Medulla oblongata (tissue), 1 donor: ENCODE measurements around the gene TMEM243.
A peak's percentile ranks its signal among the peaks of the same experiment; 100 is the strongest.
"Not testable (repeated sequence)": the region's sequence is repeated elsewhere in the genome, so short reads cannot be mapped to it uniquely, and the experiment has no call there.

ENCODE experiments used
- DNase-seq: peaks from one replicate; pipeline ENCODE4 v3.0.0-alpha.2; 2015; ENCODE audit errors: extremely low spot score

The TMEM243 gene

GRCh38 chr7:87212498-87212897, 7.0 kb downstream of the TMEM243 start:
- no peak for DNase-seq

- no peak for DNase-seq
Measured at GRCh38 chr7:87210506-87210905, 9.0 kb downstream of the TMEM243 start.

GRCh38 chr7:87209295-87209924, 10.1 kb downstream of the TMEM243 start:
- no peak for DNase-seq

- no peak for DNase-seq
Measured at GRCh38 chr7:87206361-87206760, 13.2 kb downstream of the TMEM243 start.

GRCh38 chr7:87205701-87206100, 13.8 kb downstream of the TMEM243 start:
- not testable (repeated sequence) for DNase-seq

- no peak for DNase-seq
Measured at GRCh38 chr7:87204933-87205332, 14.6 kb downstream of the TMEM243 start.

- DNase-seq = not testable (repeated sequence)
Measured at GRCh38 chr7:87203929-87204328, 15.6 kb downstream of the TMEM243 start.

GRCh38 chr7:87202705-87203104, 16.8 kb downstream of the TMEM243 start:
- DNase-seq = no peak

DNA sequence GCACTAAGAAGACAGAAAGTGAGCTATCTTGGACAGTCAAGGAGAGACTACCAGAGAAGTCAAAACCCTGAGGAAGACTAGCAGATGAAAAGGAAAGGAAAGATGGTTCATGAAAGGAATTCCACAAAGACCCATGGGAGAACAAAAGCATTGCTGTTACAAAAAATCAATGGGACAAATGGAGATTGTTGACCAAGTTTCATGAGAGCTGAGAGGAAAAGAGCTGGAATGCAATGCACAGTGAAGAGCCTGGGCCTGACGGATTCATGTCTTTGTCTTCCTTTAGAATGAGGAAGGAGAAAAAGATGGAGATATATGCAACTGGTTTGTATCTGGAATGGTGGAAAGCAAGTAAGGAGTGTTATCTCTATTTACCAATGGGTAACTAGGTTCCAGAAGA, 17.3 kb downstream of the TMEM243 start:
- peak; percentile 29 for DNase-seq

DNA sequence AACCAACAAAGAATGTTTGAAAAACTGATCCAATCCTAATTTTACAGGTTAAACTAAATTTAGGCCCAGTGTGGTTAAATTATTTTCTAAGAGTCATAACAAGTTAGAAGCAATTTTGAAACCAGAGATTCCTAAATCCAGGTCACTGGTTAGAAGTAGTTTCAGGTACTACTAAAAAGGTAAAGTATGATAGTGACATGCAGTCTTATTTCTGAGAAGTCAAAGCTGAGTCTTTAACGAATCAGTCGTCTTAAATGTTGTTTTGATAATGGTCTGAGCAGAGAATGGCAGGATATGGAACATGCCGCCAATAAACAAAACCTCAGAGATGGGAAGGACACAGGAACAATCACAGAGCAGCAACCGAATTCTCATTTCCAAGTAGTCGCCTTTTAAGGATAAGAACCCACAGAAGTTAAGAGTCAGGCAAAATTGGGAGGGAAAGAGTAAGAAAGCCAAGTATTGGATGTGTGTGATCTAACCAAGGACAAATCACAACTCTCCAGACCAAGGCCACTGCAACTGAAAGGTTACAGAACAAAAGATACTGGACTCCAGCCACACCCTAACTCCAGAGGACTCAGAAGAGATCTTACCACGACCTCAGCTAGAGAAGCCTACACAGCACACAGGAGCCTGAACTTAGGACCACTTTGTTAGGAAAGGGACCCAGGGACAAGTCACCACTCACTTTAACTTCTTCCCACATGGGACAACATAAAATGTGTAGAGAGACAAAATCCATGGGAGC, 19.7 kb downstream of the TMEM243 start:
- no peak for DNase-seq

- no peak for DNase-seq
Measured at GRCh38 chr7:87199241-87199640, 20.3 kb downstream of the TMEM243 start.

DNA sequence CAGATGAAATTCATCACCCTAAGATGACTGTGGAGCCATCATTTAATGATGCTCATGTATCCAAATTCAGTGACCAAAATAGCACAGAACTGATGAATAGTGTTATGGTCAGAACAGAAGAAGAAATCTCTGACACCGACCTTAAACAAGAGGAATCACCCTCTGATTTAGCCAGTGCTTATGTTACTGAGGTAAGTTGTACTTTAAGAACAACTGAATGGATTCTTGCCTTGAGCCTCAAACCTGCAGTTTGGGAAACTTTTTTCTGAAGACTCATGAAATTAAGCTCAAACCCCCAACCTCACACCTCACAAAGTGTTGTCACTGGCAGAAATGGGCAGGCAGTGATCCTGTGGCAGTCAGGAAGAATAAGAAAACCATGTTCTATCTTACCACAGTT, 25.6 kb downstream of the TMEM243 start:
- no peak for DNase-seq

GRCh38 chr7:87192784-87193487, 26.6 kb downstream of the TMEM243 start:
- no peak for DNase-seq

DNA sequence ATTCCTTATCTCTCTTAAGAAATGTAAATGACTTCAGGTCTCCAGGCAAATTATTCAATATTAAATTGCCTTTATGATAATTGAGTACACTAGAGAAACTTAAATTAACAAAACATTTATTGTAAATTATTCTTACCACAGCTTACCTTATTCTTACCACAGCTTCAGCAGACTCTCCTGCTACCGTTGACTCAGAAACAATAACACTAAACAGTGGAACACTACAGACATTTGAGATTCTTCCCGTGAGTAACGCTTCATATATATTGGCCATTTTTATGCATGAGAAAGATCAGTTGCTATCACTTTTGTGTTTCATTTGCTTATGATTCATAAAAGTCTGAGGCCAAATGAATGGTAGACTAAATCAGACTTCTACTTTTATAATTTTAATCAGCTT, 28.7 kb downstream of the TMEM243 start:
- DNase-seq = no peak

- DNase-seq = no peak
Measured at GRCh38 chr7:87188930-87189329, 30.6 kb downstream of the TMEM243 start.

GRCh38 chr7:87187120-87187519, 32.4 kb downstream of the TMEM243 start:
- no peak for DNase-seq

DNA sequence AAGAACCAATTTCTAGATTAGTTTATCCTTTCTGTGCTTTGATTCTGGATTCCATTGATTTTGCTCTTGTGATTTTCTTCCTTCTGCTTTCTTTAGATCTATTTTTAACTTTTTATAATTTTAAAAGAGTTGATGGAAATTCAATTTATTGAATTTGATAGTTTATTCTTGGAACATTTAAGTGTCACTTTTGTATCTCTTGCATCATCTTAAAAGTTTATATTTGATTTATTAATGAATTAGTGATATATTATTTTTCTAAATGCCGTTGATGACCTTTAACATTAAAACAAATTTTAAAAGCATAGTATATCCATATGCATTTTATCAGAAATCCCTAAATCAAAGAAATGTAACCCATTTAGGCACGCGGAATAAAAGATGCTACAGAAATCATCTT, 40.4 kb downstream of the TMEM243 start:
- no peak for DNase-seq

DNA sequence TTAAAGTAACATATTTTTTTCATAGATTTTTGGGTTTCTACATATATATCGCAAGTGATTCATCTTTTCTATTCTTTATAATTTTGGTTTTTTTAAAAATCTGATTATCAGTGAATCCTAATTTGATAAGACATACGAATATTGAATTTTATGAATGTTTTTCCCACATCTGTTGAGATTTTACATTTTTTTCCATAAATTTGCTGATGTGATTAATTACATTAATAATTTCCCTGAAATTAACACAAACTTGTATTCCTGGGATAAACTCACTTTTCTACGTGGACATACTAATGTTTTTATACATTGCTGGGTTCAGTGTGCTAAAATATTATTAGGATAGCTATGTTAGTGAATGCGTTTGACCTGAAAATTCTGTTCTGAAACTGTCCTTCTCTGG, 41.2 kb downstream of the TMEM243 start:
- no peak for DNase-seq

GRCh38 chr7:87173471-87173870, 46.1 kb downstream of the TMEM243 start:
- no peak for DNase-seq

DNA sequence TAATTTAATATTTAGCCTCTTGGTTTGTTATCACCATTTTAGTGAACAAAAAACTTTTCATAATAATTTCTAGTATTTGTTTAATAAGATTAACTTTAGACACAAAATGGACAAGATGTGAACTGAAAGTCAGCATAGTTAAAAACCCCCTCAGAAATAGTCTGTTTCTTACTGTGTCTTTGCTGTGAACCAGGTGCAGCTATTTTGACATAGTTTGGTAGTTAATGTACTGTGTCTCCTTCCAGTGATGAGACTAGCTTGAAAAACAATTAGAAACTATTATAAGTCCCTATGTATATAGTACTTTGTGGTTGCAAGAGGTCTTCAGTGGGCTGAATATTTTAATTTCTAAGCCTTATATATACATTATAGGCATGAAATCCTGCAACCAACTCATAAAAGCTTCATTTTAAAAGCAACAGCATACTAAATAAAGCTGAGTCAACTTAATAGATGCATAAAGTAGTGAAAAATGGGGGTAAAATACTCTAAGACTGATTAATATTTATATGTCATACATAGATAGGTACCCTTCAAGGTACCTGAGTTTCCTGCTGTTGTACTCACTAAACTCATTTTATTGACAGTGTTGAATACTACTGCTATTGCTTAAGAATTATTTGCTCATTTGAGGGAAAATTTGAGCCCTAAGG, 48.1 kb downstream of the TMEM243 start:
- DNase-seq = no peak

GRCh38 chr7:87170828-87171227, 48.7 kb downstream of the TMEM243 start:
- DNase-seq = no peak

DNA sequence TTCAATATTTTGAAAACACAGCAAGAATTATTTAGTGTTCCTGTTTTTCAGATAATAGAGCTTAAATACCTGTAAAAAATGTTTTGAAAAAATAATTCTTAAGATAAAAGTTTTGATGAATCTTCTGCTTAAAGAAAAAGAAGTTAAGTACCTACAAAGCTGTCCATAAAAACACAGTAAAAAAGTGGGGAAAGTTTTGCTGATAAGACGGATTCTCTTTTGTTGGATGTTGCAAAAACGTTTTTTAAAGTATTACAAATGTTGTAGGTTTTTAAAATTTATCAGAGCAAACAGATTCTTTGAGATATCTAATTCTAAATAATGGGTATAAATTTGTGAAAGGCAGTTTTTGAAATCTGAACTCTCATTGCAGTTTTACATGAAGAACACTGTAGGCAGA, 55.1 kb downstream of the TMEM243 start:
- no peak for DNase-seq
